ENCODE results near the gene KLHDC10. TPM values are rescaled to one million over a fixed set of nuclear protein-coding genes. Genes with fewer than 3 reads are reported as not detected.

Gene KLHDC10
- total RNA-seq, 2 donors from 2014 or later, result 16.7 to 19.1 TPM

DNA sequence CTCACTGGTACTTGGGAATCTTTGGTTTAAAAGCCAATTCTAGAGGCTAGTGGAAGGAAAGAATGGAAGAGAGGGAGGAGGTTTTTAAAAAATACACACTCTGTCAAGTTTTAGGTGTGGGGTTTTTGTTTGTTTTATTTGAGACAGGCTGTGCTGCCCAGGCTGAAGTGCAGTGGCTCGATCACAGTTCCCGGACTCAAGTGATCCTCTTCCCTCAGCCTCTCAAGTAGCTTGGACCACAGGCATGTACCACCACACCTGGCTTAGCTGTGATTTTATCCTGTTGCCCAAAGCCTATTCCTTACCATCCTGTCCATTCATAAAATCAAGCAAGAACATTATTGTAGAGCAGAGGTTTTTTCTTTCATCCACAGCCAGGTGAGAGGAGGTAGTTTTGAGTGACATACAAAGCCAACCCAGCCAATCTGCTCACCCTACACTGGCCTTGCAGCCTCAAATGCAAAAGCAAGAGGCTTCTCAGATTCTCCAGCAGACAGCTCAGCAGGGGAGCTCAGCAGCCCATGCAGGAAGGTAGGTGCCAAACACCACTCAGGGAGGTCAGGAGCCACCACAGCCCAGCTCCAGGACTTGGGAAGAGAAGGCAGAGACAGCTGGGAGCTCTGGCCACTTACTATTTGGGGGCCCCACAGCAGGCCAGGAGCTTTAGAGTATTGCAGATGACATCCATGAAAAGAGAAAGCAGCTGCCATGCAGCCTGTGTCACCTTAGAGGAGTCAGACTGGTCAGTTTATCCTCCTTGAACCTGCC is 69.0 kb downstream of the KLHDC10 start:
- Histone ChIP-seq H3K4me3 (no peak overlapping the region), H3K36me3 (peaks cover 12% of the 10 kb centered on the region)

DNA sequence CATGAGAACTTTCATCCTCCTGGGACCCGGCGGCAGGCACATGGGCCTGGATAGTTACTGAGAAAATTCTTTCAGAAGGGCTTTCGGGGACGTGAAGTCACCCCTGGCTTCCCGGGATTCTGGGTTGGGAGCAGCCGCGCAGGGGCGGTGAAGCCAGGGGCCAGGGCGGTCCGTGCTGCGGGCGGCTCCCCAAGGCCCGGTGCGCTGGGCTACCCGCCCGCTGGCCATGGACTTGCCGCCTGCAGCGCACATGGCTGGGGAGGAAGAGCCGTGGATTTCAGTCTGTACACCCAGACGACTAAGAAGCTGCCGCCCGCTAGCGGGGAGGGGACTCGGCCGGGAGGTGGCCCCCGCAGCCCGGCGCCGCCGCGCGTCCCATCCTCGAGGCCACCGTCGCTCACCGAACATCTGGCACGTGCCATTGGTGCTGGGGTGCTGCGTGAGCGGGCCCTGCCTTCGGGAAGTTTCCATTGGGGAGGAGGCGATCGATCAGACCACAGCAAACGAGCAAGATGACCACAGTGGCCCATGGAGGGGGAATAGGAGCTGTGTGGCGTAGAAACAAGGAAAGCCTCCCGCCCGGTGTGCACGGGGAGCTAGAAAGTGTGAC is 70.3 kb downstream of the KLHDC10 start:
- Histone ChIP-seq H3K9me3 (no peaks in the 10 kb centered on the region), H3K36me3 (peaks cover 3% of the 10 kb centered on the region), H3K27ac (peak overlapping the region in 1 of 2 donors; percentile 75), H3K4me3 (peak overlapping the region; percentile 52 to 65), H3K4me1 (peaks cover 0 to 17% of the 10 kb centered on the region in 2 donors), H3K27me3 (no peaks in the 10 kb centered on the region)
- TF ChIP-seq, protein P1, sequence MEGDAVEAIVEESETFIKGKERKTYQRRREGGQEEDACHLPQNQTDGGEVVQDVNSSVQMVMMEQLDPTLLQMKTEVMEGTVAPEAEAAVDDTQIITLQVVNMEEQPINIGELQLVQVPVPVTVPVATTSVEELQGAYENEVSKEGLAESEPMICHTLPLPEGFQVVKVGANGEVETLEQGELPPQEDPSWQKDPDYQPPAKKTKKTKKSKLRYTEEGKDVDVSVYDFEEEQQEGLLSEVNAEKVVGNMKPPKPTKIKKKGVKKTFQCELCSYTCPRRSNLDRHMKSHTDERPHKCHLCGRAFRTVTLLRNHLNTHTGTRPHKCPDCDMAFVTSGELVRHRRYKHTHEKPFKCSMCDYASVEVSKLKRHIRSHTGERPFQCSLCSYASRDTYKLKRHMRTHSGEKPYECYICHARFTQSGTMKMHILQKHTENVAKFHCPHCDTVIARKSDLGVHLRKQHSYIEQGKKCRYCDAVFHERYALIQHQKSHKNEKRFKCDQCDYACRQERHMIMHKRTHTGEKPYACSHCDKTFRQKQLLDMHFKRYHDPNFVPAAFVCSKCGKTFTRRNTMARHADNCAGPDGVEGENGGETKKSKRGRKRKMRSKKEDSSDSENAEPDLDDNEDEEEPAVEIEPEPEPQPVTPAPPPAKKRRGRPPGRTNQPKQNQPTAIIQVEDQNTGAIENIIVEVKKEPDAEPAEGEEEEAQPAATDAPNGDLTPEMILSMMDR (IDR thresholded peaks at IDR 0.05), result no peak
- DNase-seq (ENCODE audit: low spot score), result no peak

More for the DNA sequence above, 69.0 kb downstream of the KLHDC10 start:
- Histone ChIP-seq H3K27me3 (no peaks in the 10 kb centered on the region), H3K27ac (no peak overlapping the region), H3K4me1 (peaks cover 0 to 17% of the 10 kb centered on the region in 2 donors), H3K9me3 (no peaks in the 10 kb centered on the region)
- TF ChIP-seq, protein P1 (IDR thresholded peaks at IDR 0.05), result no peak
- no peak for DNase-seq (ENCODE audit: low spot score)

DNA sequence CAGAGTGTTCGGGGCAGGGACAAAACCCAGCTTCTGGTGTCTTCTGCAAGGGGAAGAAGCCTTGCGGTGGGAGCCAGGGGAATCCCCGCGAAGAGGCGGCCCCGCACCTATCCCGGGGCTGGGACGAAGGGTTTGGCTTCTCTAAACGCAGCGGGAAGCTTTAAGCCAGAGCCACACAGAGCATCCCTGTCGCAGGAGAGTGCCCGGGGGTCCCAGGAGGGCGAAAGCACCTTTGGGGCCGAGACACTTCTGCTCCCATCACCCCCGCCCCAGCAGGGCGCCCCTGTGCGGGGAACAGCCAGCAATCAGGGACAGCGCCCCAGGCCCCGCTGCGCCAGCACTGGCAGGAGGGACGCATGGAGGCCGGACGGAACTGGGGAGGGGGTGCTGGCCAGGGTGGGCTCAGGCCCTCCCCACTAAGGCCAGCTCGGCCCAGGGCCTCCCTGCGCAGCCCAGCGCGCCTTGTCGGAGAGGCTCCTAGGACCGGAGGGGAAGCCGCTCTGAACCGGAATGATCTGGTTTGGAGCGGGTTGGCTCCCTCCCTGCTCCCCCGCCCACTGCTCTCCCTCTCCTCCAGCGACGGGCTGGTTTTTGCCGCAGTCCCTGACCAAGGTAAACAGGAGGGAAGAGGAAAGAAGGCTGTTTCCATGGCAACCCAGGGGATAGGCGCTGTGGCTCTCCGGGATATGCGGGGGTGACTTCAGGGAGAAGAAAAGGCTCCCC is 71.0 kb downstream of the KLHDC10 start:
- Histone ChIP-seq H3K27ac (peak overlapping the region; percentile 56 to 75), H3K4me1 (peaks cover 0 to 17% of the 10 kb centered on the region in 2 donors), H3K4me3 (peak overlapping the region; percentile 52 to 65), H3K27me3 (no peaks in the 10 kb centered on the region), H3K9me3 (no peaks in the 10 kb centered on the region), H3K36me3 (no peaks in the 10 kb centered on the region)
- TF ChIP-seq, protein P1 (IDR thresholded peaks at IDR 0.05), result no peak
- peak; percentile 62 for DNase-seq (ENCODE audit: low spot score)

DNA sequence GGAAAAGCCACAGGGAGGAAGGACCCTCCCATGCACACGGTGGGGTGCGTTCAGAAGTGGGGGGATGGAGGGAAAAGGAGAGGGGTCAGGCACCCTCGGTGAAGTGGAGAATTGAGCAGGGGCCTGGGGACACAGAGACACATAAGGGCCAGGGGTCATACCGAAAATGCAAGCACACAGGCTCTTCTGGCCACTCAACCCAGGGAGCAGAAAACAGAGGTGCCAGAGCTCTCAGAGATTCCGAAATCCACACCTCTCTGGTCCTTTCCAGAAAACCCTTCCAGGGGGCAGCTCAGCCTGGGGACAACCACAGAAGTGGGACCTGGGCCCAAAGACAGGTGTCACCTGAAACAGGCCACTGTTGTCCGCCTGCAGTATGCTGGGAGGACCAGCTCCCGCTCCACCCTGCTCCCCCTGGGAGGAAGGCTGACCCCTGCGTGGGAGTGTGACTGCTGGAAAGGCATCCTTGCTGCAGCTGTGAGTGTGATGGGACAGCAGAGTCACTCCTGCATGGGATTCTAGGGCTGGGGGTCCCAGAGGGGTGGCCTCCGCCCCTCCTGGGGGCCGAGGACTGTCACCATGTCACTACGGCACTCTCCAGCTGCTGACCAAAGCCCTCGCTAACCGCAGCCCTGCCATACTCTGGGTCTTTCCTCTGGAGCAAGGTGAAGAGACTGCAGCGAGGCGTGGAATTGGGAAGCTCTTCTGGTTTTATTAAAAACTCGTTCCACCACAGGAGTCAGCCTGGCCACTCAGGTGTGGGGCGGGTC is 71.7 kb downstream of the KLHDC10 start:
- H3K4me1 ChIP-seq, result peaks cover 0 to 17% of the 10 kb centered on the region in 2 donors
- no peaks in the 10 kb centered on the region for H3K9me3 ChIP-seq
- DNase-seq (ENCODE audit: low spot score), result no peak
- no peaks in the 10 kb centered on the region for H3K36me3 ChIP-seq
- H3K4me3 ChIP-seq, result peak overlapping the region; percentile 52 to 65
- H3K27ac ChIP-seq, result peak overlapping the region in 1 of 2 donors; percentile 75
- TF ChIP-seq, protein P1 (IDR thresholded peaks at IDR 0.05), result no peak
- H3K27me3 ChIP-seq, result no peaks in the 10 kb centered on the region

DNA sequence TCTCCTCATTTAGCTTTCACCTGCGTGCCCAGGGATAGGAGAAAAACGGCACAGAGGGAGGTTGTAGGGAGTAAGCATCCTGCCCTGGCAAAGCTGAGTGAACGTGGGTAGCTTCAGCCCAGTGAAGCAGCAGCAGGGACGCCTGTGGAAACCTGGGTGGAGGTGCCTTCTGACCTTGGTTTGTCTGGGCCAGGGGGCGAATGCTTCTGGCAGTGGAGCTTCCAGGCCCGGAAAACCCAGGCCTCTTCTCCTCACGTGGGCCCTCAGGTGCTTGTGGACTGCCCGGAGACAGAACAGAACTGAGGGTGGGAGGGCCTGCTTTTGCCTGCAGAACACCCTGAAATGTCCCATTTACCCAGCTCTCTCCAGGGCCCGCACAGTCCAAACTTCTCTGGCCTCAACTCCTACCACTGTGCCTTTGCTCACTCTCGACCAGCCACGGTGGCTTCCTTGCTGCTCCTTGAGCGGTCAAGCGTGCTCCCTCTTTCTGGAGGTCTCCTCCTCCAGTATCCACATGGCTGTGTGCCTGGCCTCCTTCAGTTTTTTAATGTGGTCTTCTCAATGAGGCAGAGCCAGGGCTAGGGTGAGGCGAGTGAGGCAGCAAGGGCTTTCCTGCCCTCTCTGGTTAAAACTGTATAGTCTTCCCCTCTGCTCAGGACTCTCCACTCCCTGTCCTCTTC is 72.5 kb downstream of the KLHDC10 start:
- H3K4me3 ChIP-seq, result no peak overlapping the region
- no peak overlapping the region for H3K27ac ChIP-seq
- H3K9me3 ChIP-seq, result no peaks in the 10 kb centered on the region
- TF ChIP-seq, protein P1 (IDR thresholded peaks at IDR 0.05), result no peak
- peaks cover 0 to 17% of the 10 kb centered on the region in 2 donors for H3K4me1 ChIP-seq
- no peak for DNase-seq (ENCODE audit: low spot score)
- H3K27me3 ChIP-seq, result no peaks in the 10 kb centered on the region
- H3K36me3 ChIP-seq, result no peaks in the 10 kb centered on the region

All from right atrium auricular region (tissue), 2 donors.